Hematopoietic multipotent progenitor cell (in vitro differentiated cells): Measurements from ENCODE around the gene SRGAP3. TPM values are rescaled to one million over a fixed set of nuclear protein-coding genes. Genes with fewer than 3 reads are reported as not detected.

Source experiments
- DNase-seq, 3 donors: peaks; one replicate each; pipeline ENCODE4 v3.0.0-alpha.2; 2011 to 2015; ENCODE audit warnings: low read depth in 2 of 3, low spot score in 2 of 3
- total RNA-seq: library from RNA; depleted of rRNA; stranded (reverse); fragments of >200 nt; gene quantifications from one replicate; pipeline ENCODE4 v1.2.3, GENCODE V29; 2012

SRGAP3 gene
- total RNA-seq, 1 donor, result 6.2 TPM

- DNase-seq, result no peak
Measured at GRCh38 chr3:9068051-9068450, 181.4 kb downstream of the SRGAP3 start.

GRCh38 chr3:9067352-9067975 is 182.0 kb downstream of the SRGAP3 start:
- DNase-seq, result peak in 2 of 3 donors; percentile 25 to 58

- no peak for DNase-seq
Measured at GRCh38 chr3:9066775-9067174, 182.7 kb downstream of the SRGAP3 start.

- DNase-seq, result no peak
Measured at GRCh38 chr3:9066141-9066540, 183.3 kb downstream of the SRGAP3 start.

GRCh38 chr3:9064850-9065249 is 184.6 kb downstream of the SRGAP3 start:
- no peak for DNase-seq

GRCh38 chr3:9064251-9064650 is 185.2 kb downstream of the SRGAP3 start:
- no peak for DNase-seq

GRCh38 chr3:9062570-9062969 is 186.9 kb downstream of the SRGAP3 start:
- no peak for DNase-seq

- DNase-seq, result no peak
Measured at GRCh38 chr3:9061634-9062033, 187.8 kb downstream of the SRGAP3 start.

GRCh38 chr3:9059489-9060400 is 189.7 kb downstream of the SRGAP3 start:
- DNase-seq, result no peak

GRCh38 chr3:9056581-9056980 is 192.9 kb downstream of the SRGAP3 start:
- DNase-seq, result no peak

GRCh38 chr3:9047452-9048346 is 201.7 kb downstream of the SRGAP3 start:
- no peak for DNase-seq

- DNase-seq, result no peak
Measured at GRCh38 chr3:9045371-9045770, 204.1 kb downstream of the SRGAP3 start.

GRCh38 chr3:9043063-9043462 is 206.4 kb downstream of the SRGAP3 start:
- DNase-seq, result no peak

- no peak for DNase-seq
Measured at GRCh38 chr3:9041626-9042025, 207.8 kb downstream of the SRGAP3 start.

GRCh38 chr3:9040996-9041395 is 208.4 kb downstream of the SRGAP3 start:
- no peak for DNase-seq

GRCh38 chr3:9037144-9037711 is 212.2 kb downstream of the SRGAP3 start:
- peak in 1 of 3 donors; percentile 18 for DNase-seq

GRCh38 chr3:9036404-9037131 is 212.9 kb downstream of the SRGAP3 start:
- DNase-seq, result no peak

- DNase-seq, result no peak
Measured at GRCh38 chr3:9035961-9036360, 213.5 kb downstream of the SRGAP3 start.

GRCh38 chr3:9035473-9035872 is 214.0 kb downstream of the SRGAP3 start:
- DNase-seq, result no peak

- no peak for DNase-seq
Measured at GRCh38 chr3:9033867-9034266, 215.6 kb downstream of the SRGAP3 start.
